Chondrocyte (in vitro differentiated cells): ENCODE measurements around the gene C1QTNF12. TPM values are rescaled to one million over a fixed set of nuclear protein-coding genes. Genes with fewer than 3 reads are reported as not detected.

Source experiments
- DNase-seq: peaks from one replicate; pipeline ENCODE4 v3.0.0; 2021; ENCODE audit warnings: mixed read lengths, low spot score
- H3K27ac Mint-ChIP-seq: one replicate; pipeline ENCODE4 v1.8.0; 2021; ENCODE audit warnings: mild to moderate bottlenecking, moderate library complexity, mixed read lengths; ENCODE audit not compliant: unreplicated experiment
- H3K27me3 Mint-ChIP-seq: 2 replicates; pipeline ENCODE4 v1.8.0; 2021; ENCODE audit warnings: low read depth, mixed read lengths
- H3K36me3 Mint-ChIP-seq: 2 replicates; pipeline ENCODE4 v1.8.0; 2021; ENCODE audit warnings: low read depth, mixed read lengths
- H3K4me1 Mint-ChIP-seq: 2 replicates; pipeline ENCODE4 v1.8.0; 2021; ENCODE audit warnings: low read depth, mild to moderate bottlenecking, mixed read lengths
- H3K4me3 Mint-ChIP-seq: one replicate; pipeline ENCODE4 v1.8.0; 2021; ENCODE audit warnings: mild to moderate bottlenecking, moderate library complexity, mixed read lengths; ENCODE audit not compliant: unreplicated experiment
- H3K9me3 Mint-ChIP-seq: 2 replicates; pipeline ENCODE4 v1.8.0; 2021; ENCODE audit warnings: low read depth, mixed read lengths
- total RNA-seq: library from RNA; stranded (reverse); gene quantifications from 3 replicates; pipeline ENCODE4 v1.2.1, GENCODE V29; 2021
- TF ChIP-seq, protein P1 (sequence below): fragments of 200-600 bp; sonication (generic); IDR thresholded peaks from 2 replicates; pipeline ENCODE4 v1.5.0; 2021; ENCODE audit warnings: antibody characterized with exemption, mild to moderate bottlenecking, moderate library complexity

C1QTNF12 gene
- total RNA-seq, 1 donor from 2014 or later, result 1.3 TPM

DNA sequence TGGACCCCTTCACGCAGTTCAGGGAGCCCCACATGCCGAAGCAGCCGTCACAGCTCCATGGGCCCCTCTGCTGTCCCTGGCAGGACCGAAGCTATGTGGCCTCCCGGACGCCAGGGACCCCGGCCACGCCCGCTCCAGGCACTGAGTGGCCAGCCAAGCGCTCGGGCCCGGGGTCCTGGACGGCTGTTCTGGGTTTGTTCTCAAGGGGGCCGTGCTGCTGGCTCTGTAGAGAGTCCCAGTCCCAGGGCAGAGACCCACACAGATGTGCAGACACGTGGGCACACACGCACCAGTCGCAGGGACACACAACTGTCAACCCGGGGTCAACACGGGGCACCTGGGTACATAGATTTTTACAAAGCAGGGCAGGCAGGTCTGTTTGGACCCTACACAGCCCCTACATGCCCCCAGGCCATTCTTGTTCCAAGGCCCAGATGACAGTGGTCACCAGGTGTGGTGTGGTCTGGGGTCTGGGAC, 7.8 kb downstream of the C1QTNF12 start:
- H3K9me3 Mint-ChIP-seq, result no peaks in the 10 kb centered on the region
- peaks cover 18% of the 10 kb centered on the region for H3K4me1 Mint-ChIP-seq
- no peak overlapping the region for H3K27ac Mint-ChIP-seq
- no peak overlapping the region for H3K4me3 Mint-ChIP-seq
- H3K27me3 Mint-ChIP-seq, result no peaks in the 10 kb centered on the region
- TF ChIP-seq, protein P1, sequence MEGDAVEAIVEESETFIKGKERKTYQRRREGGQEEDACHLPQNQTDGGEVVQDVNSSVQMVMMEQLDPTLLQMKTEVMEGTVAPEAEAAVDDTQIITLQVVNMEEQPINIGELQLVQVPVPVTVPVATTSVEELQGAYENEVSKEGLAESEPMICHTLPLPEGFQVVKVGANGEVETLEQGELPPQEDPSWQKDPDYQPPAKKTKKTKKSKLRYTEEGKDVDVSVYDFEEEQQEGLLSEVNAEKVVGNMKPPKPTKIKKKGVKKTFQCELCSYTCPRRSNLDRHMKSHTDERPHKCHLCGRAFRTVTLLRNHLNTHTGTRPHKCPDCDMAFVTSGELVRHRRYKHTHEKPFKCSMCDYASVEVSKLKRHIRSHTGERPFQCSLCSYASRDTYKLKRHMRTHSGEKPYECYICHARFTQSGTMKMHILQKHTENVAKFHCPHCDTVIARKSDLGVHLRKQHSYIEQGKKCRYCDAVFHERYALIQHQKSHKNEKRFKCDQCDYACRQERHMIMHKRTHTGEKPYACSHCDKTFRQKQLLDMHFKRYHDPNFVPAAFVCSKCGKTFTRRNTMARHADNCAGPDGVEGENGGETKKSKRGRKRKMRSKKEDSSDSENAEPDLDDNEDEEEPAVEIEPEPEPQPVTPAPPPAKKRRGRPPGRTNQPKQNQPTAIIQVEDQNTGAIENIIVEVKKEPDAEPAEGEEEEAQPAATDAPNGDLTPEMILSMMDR, result no peak
- H3K36me3 Mint-ChIP-seq, result peaks cover 5% of the 10 kb centered on the region
- DNase-seq, result no peak

DNA sequence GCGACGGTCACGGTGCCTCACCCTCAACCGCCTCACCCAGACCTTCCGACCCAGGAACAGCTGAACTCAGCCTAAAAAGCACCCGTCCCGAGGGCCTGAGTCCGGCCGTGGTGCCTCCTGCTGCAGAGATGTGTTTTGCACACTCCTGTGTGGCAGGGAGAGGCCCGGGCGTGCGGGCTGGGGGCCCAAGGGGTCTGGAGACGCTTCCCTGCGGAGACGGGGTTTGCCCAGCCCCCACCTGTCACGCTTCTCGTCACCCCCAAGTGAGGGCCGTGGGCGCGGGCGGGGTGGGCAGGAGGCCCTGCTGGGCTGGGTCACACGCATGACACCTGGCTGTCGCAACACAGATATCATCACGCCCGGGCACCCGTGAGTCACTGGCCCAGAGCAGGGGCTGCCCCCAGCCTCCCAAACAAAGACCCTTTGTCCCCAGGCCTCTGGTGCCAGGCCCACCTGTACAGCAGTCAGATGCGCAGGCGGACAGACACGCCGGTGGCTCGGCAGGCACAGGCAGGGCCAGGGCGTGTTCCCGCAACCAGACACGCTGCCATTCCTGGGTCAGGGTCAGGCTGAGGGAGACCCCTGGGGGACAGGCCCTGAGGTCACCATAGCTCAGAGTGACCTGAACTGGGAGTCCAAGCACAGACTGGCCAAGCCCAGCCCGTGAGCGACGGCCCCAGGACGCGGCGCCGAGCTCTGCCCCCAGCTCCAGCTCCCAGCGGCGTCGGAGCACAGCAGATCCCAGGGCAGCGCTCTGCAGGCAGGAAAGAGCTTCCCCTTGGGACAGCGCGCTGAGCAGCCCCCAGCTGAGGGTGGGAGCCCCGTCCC, 8.4 kb downstream of the C1QTNF12 start:
- TF ChIP-seq, protein P1, result peak; percentile 17
- Mint-ChIP-seq H3K27ac (peak overlapping the region; percentile 8), H3K4me3 (no peak overlapping the region), H3K4me1 (peaks cover 23% of the 10 kb centered on the region), H3K36me3 (peaks cover 7% of the 10 kb centered on the region), H3K9me3 (no peaks in the 10 kb centered on the region), H3K27me3 (no peaks in the 10 kb centered on the region)
- DNase-seq, result no peak

DNA sequence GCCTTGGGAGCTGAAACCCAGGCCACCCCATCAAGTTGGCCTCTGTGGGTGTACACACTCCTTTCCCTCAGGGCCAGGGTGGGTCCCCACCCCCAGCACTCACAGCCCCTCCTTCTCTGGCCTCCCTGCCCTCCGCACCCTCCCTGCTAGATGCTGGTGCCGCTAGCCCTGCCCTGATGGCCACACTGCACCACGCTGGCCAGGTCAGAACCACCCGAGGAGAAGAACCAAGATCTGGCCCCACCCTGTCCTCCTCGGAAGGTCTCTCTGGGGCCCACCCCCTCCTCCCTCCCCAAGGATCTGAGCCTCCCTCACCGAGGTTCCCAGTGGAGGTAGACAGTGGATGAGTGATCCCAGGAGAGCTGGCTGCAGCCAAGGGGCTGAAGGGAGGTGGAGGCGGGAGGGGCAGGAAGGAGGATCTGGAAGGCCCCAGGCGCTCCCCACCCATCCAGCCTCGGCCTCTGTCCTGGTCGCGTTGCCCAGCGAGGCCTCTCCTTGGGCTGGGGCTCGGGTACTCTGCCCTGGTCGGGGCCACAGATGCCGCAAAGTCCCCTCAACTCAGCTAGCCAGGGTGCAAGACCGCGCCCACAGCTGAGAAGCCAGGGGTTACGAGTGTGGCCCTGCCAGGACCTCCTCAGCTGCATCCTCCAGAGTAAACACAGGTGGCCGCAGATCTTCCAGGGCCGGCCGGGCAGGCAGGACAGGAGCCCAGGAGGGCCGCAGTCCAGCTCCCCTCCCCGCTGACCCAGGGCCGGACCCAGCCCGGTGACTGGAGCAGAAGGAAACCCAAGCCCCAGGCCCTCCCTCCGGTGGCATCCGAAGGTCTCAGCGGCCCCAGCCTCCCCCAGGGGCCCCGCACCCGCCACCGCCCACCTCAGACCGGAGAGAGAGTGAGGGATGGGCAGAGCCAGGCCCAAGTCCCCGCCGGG, 9.3 kb downstream of the C1QTNF12 start:
- Mint-ChIP-seq H3K9me3 (no peaks in the 10 kb centered on the region), H3K27ac (no peak overlapping the region), H3K27me3 (no peaks in the 10 kb centered on the region), H3K36me3 (peaks cover 7% of the 10 kb centered on the region), H3K4me3 (no peak overlapping the region), H3K4me1 (peaks cover 23% of the 10 kb centered on the region)
- no peak for DNase-seq
- TF ChIP-seq, protein P1, result no peak

DNA sequence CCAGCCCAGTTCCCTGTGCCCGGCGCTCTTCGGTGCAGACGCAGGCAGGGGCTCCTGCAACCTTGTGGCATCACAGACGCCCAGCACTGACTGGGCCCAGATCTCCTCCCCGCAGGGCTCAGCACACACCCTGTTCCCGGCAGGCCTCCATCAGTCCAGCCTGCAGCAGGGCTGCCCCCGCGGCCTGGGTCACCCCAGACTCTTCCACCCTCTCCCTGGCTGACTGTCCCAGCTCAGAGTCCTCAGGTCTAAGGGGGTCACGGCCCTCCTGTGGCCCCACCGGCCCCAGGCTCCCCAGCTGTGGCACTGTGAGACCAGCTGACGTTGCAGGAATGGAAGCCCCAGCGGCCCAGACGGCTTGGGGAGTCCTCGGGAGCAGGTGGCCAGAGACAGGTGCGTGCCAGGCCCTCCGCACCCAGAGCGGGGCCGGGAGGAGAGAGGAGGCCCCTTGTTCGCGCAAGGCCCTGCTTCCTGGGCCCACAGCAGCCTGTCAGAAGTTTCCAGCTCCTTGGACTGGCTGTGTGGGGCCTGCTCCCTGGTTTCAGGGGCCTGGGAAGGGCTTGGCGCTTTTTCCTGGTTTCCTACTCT, 10.3 kb downstream of the C1QTNF12 start:
- DNase-seq, result no peak
- no peaks in the 10 kb centered on the region for H3K9me3 Mint-ChIP-seq
- peaks cover 7% of the 10 kb centered on the region for H3K36me3 Mint-ChIP-seq
- no peaks in the 10 kb centered on the region for H3K27me3 Mint-ChIP-seq
- H3K4me3 Mint-ChIP-seq, result no peak overlapping the region
- no peak overlapping the region for H3K27ac Mint-ChIP-seq
- H3K4me1 Mint-ChIP-seq, result peaks cover 23% of the 10 kb centered on the region
- TF ChIP-seq, protein P1, result no peak
